MG63 (cell line): ENCODE results near the gene RGS7. TPM values are rescaled to one million over a fixed set of nuclear protein-coding genes. Genes with fewer than 3 reads are reported as not detected.
"Not testable (repeated sequence)": the region's sequence is repeated elsewhere in the genome, so short reads cannot be mapped to it uniquely, and the experiment has no call there.

Experiments
- DNase-seq: peaks from one replicate; pipeline ENCODE4 v3.0.0-alpha.2; 2020
- H3K27me3 ChIP-seq: fragments of 250-450 bp; sonication (Bioruptor Pico); 2 replicates; pipeline ENCODE4 v1.5.1; 2020; ENCODE audit warnings: mild to moderate bottlenecking, moderate library complexity
- H3K36me3 ChIP-seq: fragments of 250-450 bp; sonication (Bioruptor Pico); 2 replicates; pipeline ENCODE4 v1.5.1; 2020; ENCODE audit warnings: mild to moderate bottlenecking, moderate library complexity
- H3K4me3 ChIP-seq: fragments of 250-450 bp; sonication (Bioruptor Pico); 2 replicates; pipeline ENCODE4 v1.5.1; 2020; ENCODE audit warnings: mild to moderate bottlenecking, moderate library complexity
- H3K9me3 ChIP-seq: fragments of 250-450 bp; sonication (Bioruptor Pico); 2 replicates; pipeline ENCODE4 v1.5.1; 2020; ENCODE audit warnings: mild to moderate bottlenecking, moderate library complexity
- total RNA-seq: library from RNA; depleted of rRNA; stranded (reverse); fragments of >200 nt; shearing (Covaris generic); gene quantifications from 2 replicates; pipeline ENCODE4 v1.2.3, GENCODE V29; 2014; ENCODE audit warnings: low replicate concordance

The RGS7 gene
- total RNA-seq, 1 experiment from 2014 or later = 0.13 TPM

GRCh38 chr1:241105147-241105546, 251.9 kb downstream of the RGS7 start:
- Histone ChIP-seq H3K27me3 (no peaks in the 10 kb centered on the region), H3K36me3 (no peaks in the 10 kb centered on the region), H3K4me3 (no peak overlapping the region), H3K9me3 (no peaks in the 10 kb centered on the region)
- DNase-seq = no peak

GRCh38 chr1:241102664-241103063, 254.3 kb downstream of the RGS7 start:
- no peaks in the 10 kb centered on the region for H3K36me3 ChIP-seq
- no peak for DNase-seq
- no peaks in the 10 kb centered on the region for H3K9me3 ChIP-seq
- no peaks in the 10 kb centered on the region for H3K27me3 ChIP-seq
- no peak overlapping the region for H3K4me3 ChIP-seq

- Histone ChIP-seq H3K36me3 (no peaks in the 10 kb centered on the region), H3K27me3 (no peaks in the 10 kb centered on the region), H3K4me3 (no peak overlapping the region), H3K9me3 (no peaks in the 10 kb centered on the region)
- no peak for DNase-seq
Measured at GRCh38 chr1:241101622-241102021, 255.4 kb downstream of the RGS7 start.

- DNase-seq = no peak
- no peaks in the 10 kb centered on the region for H3K9me3 ChIP-seq
- H3K27me3 ChIP-seq = no peaks in the 10 kb centered on the region
- H3K4me3 ChIP-seq = no peak overlapping the region
- H3K36me3 ChIP-seq = no peaks in the 10 kb centered on the region
Measured at GRCh38 chr1:241097479-241097878, 259.5 kb downstream of the RGS7 start.

- H3K36me3 ChIP-seq = no peaks in the 10 kb centered on the region
- DNase-seq = no peak
- no peaks in the 10 kb centered on the region for H3K27me3 ChIP-seq
- no peaks in the 10 kb centered on the region for H3K9me3 ChIP-seq
- H3K4me3 ChIP-seq = no peak overlapping the region
Measured at GRCh38 chr1:241096982-241097381, 260.0 kb downstream of the RGS7 start.

- no peaks in the 10 kb centered on the region for H3K9me3 ChIP-seq
- no peak overlapping the region for H3K4me3 ChIP-seq
- H3K36me3 ChIP-seq = no peaks in the 10 kb centered on the region
- DNase-seq = no peak
- no peaks in the 10 kb centered on the region for H3K27me3 ChIP-seq
Measured at GRCh38 chr1:241095847-241096246, 261.2 kb downstream of the RGS7 start.

GRCh38 chr1:241090798-241091197, 266.2 kb downstream of the RGS7 start:
- H3K4me3 ChIP-seq = no peak overlapping the region
- no peaks in the 10 kb centered on the region for H3K36me3 ChIP-seq
- H3K9me3 ChIP-seq = no peaks in the 10 kb centered on the region
- H3K27me3 ChIP-seq = no peaks in the 10 kb centered on the region
- no peak for DNase-seq

GRCh38 chr1:241089066-241089465, 267.9 kb downstream of the RGS7 start:
- not testable (repeated sequence) for H3K36me3 ChIP-seq, H3K9me3 ChIP-seq, DNase-seq, H3K4me3 ChIP-seq, H3K27me3 ChIP-seq

GRCh38 chr1:241088075-241088474, 268.9 kb downstream of the RGS7 start:
- DNase-seq, H3K36me3 ChIP-seq, H3K9me3 ChIP-seq, H3K4me3 ChIP-seq, H3K27me3 ChIP-seq: not testable (repeated sequence)

GRCh38 chr1:241086686-241087085, 270.3 kb downstream of the RGS7 start:
- no peak for DNase-seq
- Histone ChIP-seq H3K36me3 (no peaks in the 10 kb centered on the region), H3K9me3 (no peaks in the 10 kb centered on the region), H3K27me3 (no peaks in the 10 kb centered on the region), H3K4me3 (no peak overlapping the region)

- no peak overlapping the region for H3K4me3 ChIP-seq
- no peaks in the 10 kb centered on the region for H3K36me3 ChIP-seq
- H3K9me3 ChIP-seq = no peaks in the 10 kb centered on the region
- H3K27me3 ChIP-seq = no peaks in the 10 kb centered on the region
- no peak for DNase-seq
Measured at GRCh38 chr1:241083285-241083684, 273.7 kb downstream of the RGS7 start.

- H3K9me3 ChIP-seq = no peaks in the 10 kb centered on the region
- DNase-seq = no peak
- H3K4me3 ChIP-seq = no peak overlapping the region
- no peaks in the 10 kb centered on the region for H3K27me3 ChIP-seq
- no peaks in the 10 kb centered on the region for H3K36me3 ChIP-seq
Measured at GRCh38 chr1:241081473-241081872, 275.5 kb downstream of the RGS7 start.

GRCh38 chr1:241079459-241079858, 277.5 kb downstream of the RGS7 start:
- Histone ChIP-seq H3K9me3 (no peaks in the 10 kb centered on the region), H3K4me3 (no peak overlapping the region), H3K36me3 (no peaks in the 10 kb centered on the region), H3K27me3 (no peaks in the 10 kb centered on the region)
- no peak for DNase-seq

GRCh38 chr1:241079047-241079446, 278.0 kb downstream of the RGS7 start:
- H3K27me3 ChIP-seq = no peaks in the 10 kb centered on the region
- no peaks in the 10 kb centered on the region for H3K9me3 ChIP-seq
- H3K36me3 ChIP-seq = no peaks in the 10 kb centered on the region
- no peak for DNase-seq
- H3K4me3 ChIP-seq = no peak overlapping the region

- Histone ChIP-seq H3K27me3 (no peaks in the 10 kb centered on the region), H3K4me3 (no peak overlapping the region), H3K36me3 (no peaks in the 10 kb centered on the region), H3K9me3 (no peaks in the 10 kb centered on the region)
- DNase-seq = peak; percentile 2
Measured at GRCh38 chr1:241077386-241078147, 279.4 kb downstream of the RGS7 start.

- no peak overlapping the region for H3K4me3 ChIP-seq
- no peaks in the 10 kb centered on the region for H3K9me3 ChIP-seq
- H3K27me3 ChIP-seq = no peaks in the 10 kb centered on the region
- no peaks in the 10 kb centered on the region for H3K36me3 ChIP-seq
- DNase-seq = no peak
Measured at GRCh38 chr1:241074507-241074906, 282.5 kb downstream of the RGS7 start.

GRCh38 chr1:241068359-241068758, 288.6 kb downstream of the RGS7 start:
- no peak for DNase-seq
- Histone ChIP-seq H3K9me3 (no peaks in the 10 kb centered on the region), H3K4me3 (no peak overlapping the region), H3K27me3 (no peaks in the 10 kb centered on the region), H3K36me3 (no peaks in the 10 kb centered on the region)

- Histone ChIP-seq H3K36me3 (no peaks in the 10 kb centered on the region), H3K4me3 (no peak overlapping the region), H3K9me3 (no peaks in the 10 kb centered on the region), H3K27me3 (no peaks in the 10 kb centered on the region)
- DNase-seq = no peak
Measured at GRCh38 chr1:241063276-241063675, 293.7 kb downstream of the RGS7 start.
